HG03378 (cell line): ENCODE measurements around the gene MS4A15.
"Not testable (repeated sequence)": the region's sequence is repeated elsewhere in the genome, so short reads cannot be mapped to it uniquely, and the experiment has no call there.

Experiments used
- ATAC-seq: cut with Tn5 transposase; IDR thresholded peaks from one replicate; pipeline ENCODE4 v1.9.1; 2021; ENCODE audit warnings: mild to moderate bottlenecking, moderate library complexity; ENCODE audit not compliant: unreplicated experiment

Gene MS4A15

GRCh38 chr11:60756307-60757032, at the start of gene MS4A15:
Gene MS4A15, plus strand, starts transcription at chr11:60756867. Its CDS starts 6,867 bp downstream, at chr11:60763734.
- ATAC-seq = no peak

GRCh38 chr11:60706931-60707330, 49.7 kb upstream of the MS4A15 start:
- no peak for ATAC-seq

GRCh38 chr11:60710482-60710881, 46.2 kb upstream of the MS4A15 start:
- ATAC-seq = no peak

DNA sequence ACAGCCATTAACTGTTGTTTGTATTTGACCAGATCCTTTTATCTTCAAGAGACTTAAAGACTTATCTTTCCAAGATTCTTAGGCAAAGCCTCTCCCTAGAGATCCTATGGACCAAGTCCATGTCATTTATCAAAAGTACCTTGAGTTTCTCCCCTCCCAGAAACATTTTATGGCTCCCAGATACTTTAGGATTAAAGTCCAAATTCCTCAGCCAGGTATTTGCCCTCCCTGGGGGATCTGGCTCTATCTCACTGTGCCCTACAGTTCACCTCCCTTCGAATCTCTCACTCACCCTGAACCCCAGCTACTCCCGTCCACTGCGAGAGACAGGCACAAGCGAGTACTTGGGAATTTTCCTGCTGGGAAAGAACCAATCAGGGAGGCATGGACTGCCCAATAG, 45.4 kb upstream of the MS4A15 start:
- no peak for ATAC-seq

DNA sequence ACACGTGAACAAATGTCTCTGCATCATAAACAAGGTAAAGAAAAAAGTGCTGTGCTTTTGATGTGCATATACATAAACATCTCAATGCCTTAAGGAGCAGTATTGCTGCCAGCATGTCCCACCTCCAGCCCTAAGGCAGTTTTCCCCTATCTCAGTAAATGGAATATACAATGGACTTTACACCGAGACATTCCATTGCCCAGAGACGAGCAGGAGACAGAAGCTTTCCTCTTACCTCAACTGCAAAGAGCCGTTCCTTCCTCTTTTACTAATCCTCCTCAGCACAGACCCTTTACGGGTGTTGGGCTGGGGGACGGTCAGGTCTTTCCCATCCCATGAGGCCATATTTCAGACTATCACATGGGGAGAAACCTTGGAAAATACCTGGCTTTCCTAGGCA, 43.2 kb upstream of the MS4A15 start:
- not testable (repeated sequence) for ATAC-seq

- no peak for ATAC-seq
Observed at GRCh38 chr11:60717956-60718355, 38.7 kb upstream of the MS4A15 start.

DNA sequence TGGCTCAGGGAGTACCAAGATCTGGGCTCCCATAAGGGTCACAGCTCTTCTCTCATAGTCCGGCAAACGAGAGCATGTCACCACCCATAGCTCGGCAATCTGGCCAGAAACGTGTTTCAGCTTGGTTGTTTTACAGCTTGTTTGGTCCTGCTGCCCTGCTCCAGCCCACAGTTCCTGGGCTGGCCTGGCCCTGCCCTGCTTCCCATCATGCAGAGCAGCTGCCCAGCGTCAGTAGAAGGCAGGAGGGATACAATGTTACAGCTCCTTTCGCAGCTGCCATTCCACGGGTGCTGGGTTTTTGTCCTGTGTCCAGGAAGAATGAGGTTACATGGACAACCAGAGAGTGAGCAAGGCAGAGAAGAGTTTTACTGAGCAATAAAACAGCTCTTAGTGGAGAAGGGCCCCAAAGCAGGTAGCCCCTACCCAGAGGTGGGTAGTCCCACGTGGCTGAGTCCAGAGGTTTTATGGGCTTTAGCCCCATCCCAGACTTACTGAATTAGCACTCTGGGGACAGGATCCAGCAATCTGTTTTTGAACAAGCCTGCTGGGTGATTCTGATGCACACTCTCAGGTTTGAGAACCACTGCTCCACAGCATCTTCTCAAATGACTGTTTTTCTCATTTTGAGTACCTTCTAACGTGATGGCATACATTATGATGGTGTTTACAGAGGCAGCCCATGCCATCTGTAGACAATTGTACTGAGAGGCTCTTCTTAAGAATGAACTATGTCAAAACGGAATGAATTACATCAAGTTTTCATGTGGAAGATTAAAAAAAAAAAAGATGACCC, 37.9 kb upstream of the MS4A15 start:
- ATAC-seq = no peak

- ATAC-seq = no peak
Observed at GRCh38 chr11:60719391-60719790, 37.3 kb upstream of the MS4A15 start.

DNA sequence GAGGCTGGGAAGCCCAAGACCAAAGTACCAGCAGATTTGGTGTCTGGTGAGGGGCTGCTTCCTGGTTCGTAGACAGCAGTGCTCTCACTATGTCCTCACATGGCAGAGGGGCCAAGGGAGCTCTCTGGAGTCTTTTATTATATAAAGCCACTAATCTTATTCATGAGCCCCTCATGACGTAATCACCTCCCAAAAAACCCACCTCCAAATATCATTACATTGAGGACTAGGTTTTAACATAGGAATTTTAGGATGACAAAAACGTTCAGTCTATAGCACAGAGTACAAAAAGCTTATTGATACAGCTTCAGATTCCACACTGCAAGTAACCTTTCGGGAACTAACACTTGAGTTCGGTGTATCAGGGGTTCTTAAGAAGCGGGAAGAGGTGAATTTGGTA, 36.2 kb upstream of the MS4A15 start:
- ATAC-seq = no peak

GRCh38 chr11:60724420-60724819, 32.2 kb upstream of the MS4A15 start, which contains the start of gene MS4A18:
Gene MS4A18, plus strand, starts transcription at chr11:60724720.
- ATAC-seq = no peak

GRCh38 chr11:60725592-60725991, 31.1 kb upstream of the MS4A15 start:
- ATAC-seq = no peak

DNA sequence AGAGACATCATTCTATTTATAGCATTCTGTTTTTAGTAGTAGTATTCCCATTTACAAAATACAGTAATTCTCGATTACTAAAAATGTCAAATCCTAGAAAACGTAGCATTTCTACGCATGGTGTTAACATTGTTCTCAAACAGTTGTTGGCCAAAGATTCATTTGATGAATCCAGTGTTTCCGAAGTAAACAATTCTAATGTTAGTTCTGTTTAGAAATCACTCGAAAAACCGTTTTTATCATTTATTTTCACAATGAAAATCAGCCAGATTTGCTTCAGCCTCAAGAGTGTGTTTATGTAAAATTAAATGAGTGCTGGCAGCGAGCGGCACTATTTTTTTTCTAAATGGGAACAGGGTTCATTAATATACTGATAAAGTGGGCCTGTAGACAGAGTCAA, 25.1 kb upstream of the MS4A15 start:
- no peak for ATAC-seq

DNA sequence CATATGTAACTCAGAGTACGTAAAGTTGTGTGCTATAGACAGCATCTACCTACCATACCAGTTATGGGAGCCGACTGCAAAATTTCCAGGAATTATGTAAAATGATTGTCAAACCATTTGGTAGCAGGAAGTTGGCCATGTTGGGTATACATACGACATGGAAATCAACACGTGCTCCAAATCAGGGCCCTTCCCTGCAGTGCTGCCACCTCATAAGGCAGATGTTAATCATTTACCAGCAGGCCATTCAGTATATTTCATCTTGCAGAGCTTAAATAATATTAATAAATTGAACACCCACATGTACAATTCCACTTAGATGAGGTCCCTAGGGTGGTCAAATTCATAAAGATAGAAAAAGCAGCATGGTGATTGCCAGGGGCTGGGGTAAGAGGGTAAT, 22.4 kb upstream of the MS4A15 start:
- no peak for ATAC-seq

DNA sequence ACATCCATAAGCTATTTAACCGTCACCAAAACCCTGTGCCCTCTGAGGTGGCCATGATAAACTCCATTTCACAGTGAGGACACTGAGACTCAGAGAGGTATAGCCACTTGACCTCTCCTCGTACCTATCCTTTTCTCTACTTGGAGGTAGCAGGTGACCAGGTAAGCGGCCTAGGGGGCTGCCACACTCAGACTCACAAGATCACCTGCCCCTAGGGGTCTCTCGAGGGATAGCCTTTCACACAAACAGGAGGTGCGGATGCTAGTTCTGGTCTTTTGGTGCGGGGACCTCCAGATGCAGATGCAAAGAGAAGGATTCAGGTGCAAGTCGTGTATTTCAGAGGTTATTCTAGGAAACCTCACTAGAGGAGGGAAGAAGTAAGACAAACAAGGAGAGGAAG, 17.6 kb upstream of the MS4A15 start:
- ATAC-seq = no peak

- ATAC-seq = no peak
Observed at GRCh38 chr11:60740573-60740972, 16.1 kb upstream of the MS4A15 start.

GRCh38 chr11:60741421-60741820, 15.2 kb upstream of the MS4A15 start:
- no peak for ATAC-seq

DNA sequence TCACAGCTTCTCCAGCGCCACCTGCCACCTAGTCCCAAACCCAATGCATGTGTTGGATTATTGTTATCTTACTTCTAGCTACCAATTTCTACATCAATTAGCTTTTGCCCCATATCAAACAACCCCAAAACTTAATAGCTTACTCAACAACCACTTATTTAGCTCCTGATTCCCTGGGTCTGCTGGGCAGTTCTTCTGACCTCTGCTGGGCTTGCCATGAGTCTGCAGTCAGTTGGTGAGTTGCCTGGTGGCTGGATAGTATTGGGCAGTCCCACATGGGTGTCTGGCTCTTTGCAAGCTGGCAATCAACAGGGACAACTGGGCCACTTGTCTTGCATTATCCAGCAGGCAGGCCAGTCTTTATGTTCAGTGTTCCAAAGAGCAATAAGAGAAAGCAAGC, 13.6 kb upstream of the MS4A15 start:
- no peak for ATAC-seq

- ATAC-seq = no peak
Observed at GRCh38 chr11:60744114-60744513, 12.6 kb upstream of the MS4A15 start.

- ATAC-seq = no peak
Observed at GRCh38 chr11:60747359-60747873, 9.3 kb upstream of the MS4A15 start.

DNA sequence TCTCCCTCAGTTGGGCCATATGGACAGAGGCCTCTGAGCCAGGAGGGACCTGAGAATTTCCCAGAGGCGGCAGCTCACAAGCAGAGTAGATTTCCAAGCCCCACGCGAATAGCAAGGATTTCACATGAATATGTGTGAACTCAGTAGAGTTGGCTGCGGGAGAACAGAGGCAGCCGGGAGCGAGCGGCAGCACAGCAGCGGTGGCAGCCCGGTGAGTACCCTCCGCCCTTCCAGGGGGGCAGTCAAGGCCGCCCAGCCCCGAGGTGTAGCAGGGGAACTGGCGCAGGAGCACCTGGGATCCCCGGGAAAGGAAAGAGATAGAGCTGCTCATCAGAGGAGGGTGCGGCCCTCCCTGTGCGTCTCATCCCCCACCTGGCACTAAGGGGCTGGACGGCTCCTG, 8.4 kb upstream of the MS4A15 start:
- ATAC-seq = no peak

DNA sequence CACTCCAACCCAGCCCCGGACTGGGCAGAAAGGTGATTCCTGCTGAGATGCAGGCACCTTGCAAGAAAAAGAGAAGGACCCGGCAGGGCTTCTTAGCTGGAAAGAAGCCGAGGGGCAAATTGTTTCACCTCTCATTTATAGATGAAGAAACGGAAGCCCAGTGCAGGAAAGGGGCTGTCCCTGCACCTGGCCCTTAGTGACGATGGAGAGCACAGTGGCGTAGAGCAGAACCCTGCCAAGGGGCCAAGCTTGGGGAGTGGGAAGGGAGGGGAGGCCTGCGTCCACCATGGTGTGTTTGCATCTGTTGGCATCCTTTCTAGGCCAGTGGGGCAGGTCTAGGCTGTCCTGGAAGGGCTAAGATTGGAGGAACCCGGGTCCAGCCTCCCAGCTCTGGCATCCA, 7.8 kb upstream of the MS4A15 start:
- ATAC-seq = no peak

DNA sequence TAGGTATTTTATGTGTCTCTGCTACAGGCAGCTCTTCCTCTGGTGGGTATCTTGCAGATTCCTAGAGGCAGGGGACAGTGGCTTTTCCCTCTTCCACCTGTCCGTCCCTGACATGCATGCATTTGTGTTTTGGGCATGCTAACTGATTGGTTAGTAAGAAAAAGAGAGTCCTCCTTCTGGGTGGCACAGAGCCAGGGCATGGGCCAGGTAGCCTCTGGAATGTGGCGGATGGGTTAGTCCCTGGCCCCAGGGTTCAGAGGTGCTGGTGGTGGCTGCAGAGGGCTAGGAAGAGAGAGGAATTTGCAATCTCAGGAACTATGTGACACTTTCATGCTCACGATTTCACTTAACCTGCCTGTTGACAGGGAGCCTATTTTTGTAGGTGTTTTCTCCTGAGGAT, 5.8 kb upstream of the MS4A15 start:
- no peak for ATAC-seq
